NCI-H187 (cell line): Measurements from ENCODE around the gene RTCB.
"Not testable (repeated sequence)": the region's sequence is repeated elsewhere in the genome, so short reads cannot be mapped to it uniquely, and the experiment has no call there.

Experiments used
- DNase-seq, 2 experiments: peaks; one replicate each; lab custom pipeline; 2025; lab: John Stamatoyannopoulos, UW

RTCB gene

GRCh38 chr22:32389685-32390084 lies 22.4 kb downstream of the RTCB start:
- DNase-seq = no peak

DNA sequence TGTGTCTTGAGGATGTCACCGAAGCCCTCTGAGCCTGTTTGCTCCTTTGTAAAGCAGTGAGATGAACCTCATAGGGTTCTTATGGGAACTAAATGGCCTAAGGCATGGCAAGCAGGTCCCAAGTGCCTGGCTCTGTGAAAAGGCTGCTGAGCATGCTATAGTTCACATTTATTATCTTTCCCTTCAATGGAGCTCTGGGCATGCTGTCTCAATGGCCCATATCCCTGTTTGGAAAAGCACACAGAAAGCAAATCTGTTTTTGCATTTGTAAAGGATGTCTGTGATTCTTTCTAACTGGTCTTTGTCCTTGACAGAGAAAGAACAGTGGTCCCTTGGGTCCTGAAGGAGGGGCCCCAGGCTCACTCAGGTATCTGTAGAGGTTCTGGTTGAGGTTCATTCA lies 26.4 kb downstream of the RTCB start:
- no peak for DNase-seq

GRCh38 chr22:32380991-32381390 lies 31.1 kb downstream of the RTCB start:
- no peak for DNase-seq

GRCh38 chr22:32378707-32379272 lies 33.3 kb downstream of the RTCB start:
- DNase-seq = no peak

- DNase-seq = no peak
Measured at GRCh38 chr22:32376681-32377080, 35.4 kb downstream of the RTCB start.

- no peak for DNase-seq
Measured at GRCh38 chr22:32375678-32376450, 36.2 kb downstream of the RTCB start.

GRCh38 chr22:32364210-32364609 lies 47.8 kb downstream of the RTCB start:
- no peak for DNase-seq

- DNase-seq = no peak
Measured at GRCh38 chr22:32361257-32361656, 50.8 kb downstream of the RTCB start.

DNA sequence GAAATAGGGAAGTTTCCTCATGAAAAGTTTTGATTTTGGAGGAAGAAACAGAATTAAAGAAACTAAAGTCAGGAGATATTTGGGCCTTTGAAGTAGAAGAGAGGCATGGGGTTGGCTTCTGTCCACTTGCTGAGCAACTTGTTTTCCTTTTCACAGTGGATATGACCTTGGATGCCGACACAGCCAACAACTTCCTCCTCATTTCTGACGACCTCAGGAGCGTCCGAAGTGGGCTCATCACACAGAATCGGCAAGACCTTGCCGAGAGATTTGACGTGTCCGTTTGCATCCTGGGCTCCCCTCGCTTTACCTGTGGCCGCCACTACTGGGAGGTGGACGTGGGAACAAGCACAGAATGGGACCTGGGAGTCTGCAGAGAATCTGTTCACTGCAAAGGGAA lies 52.0 kb downstream of the RTCB start:
- DNase-seq = not testable (repeated sequence)

- not testable (repeated sequence) for DNase-seq
Measured at GRCh38 chr22:32357567-32357966, 54.5 kb downstream of the RTCB start, which contains the start of gene RFPL3. TSS of gene RFPL3 (plus strand) at chr22:32357867. CDS start at chr22:32358072, 205 bp downstream.

GRCh38 chr22:32355760-32356159 lies 56.3 kb downstream of the RTCB start:
- no peak for DNase-seq

- DNase-seq = no peak
Measured at GRCh38 chr22:32354360-32355351, 57.4 kb downstream of the RTCB start.

DNA sequence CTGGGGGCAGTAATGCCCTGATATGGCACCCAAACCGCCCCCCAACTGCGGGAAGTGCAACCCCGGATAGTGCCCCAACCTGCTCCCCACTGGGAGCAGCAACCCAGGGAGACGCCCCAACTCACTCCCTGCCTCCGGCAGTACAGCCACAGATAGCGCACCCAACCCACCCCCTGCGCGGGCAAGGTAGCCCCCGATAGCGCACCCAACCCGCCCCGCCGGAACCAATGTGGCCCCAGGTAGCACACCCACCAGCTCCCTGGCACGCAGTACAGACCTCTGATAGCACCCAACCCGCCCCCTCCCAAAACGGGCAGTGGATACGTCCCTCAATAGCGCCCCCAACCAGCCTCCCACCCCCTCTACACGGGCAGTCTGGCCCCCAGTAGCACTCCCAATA lies 58.2 kb downstream of the RTCB start:
- no peak for DNase-seq

DNA sequence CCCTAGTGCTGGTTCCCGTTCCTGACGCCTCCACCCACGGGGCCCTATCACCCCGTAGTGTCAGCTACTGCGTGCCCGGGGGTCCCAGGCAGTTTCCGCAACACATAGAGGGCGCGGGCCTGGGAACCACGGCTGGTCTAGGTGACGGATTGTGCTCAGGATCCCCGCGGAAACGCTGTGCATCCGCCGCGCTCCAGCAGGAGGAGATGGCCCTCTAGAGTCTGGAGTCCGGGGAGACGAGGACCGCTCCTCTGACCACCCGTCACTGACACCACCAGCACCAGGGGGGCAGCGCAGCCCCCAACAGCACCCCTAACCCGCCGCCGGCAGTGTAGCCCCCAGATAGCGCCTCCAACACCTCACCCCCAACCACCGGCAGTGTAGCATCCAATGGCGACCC lies 58.8 kb downstream of the RTCB start:
- no peak for DNase-seq

- DNase-seq = no peak
Measured at GRCh38 chr22:32352681-32353080, 59.4 kb downstream of the RTCB start.

DNA sequence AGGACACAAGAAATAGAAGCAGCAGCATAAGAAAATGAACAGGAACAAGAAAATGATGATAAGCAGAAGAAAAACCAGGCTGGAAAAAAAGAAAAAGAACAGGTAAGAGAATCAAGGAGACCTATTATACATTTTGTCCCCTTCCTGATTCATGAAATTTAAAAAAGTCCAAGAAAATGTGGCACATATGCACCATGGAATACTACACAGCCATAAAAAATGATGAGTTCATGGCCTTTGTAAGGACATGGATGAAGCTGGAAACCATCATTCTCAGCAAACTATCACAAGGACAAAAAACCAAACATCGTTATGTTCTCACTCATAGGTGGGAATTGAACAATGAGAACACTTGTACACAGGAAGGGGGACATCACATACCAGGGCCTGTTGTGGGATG lies 60.2 kb downstream of the RTCB start:
- not testable (repeated sequence) for DNase-seq

DNA sequence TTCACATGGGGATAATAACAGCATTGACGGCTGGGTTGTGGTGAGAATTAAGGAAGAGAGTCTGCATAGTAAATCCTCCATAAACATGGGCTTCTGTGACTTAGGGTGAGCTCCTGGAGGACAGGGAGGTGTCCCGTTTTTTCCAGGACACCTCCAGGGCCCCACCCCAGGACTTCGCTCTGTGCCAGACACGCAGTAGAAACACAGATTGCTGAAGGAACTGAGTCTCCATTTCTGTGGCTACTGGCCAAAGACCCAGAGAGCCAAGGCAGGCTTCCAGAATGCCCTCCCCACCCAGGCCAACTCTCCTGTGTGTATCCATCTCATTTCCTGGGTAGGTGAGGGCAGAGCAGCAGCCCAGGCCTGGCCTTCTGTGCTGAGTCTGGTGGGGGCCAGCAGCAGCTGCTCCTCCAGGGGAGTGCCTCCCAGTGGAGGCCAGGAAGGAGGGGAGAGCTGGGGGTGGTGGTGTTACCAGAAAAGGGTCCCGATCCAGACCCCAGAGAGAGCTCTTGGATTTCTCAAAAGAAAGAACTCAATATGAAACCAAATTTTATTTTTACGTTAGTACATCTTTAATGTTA lies 63.9 kb downstream of the RTCB start:
- no peak for DNase-seq

GRCh38 chr22:32343941-32344340 lies 68.1 kb downstream of the RTCB start:
- no peak for DNase-seq

GRCh38 chr22:32342977-32343376 lies 69.1 kb downstream of the RTCB start:
- DNase-seq = no peak

- DNase-seq = no peak
Measured at GRCh38 chr22:32341122-32341740, 70.8 kb downstream of the RTCB start.

DNA sequence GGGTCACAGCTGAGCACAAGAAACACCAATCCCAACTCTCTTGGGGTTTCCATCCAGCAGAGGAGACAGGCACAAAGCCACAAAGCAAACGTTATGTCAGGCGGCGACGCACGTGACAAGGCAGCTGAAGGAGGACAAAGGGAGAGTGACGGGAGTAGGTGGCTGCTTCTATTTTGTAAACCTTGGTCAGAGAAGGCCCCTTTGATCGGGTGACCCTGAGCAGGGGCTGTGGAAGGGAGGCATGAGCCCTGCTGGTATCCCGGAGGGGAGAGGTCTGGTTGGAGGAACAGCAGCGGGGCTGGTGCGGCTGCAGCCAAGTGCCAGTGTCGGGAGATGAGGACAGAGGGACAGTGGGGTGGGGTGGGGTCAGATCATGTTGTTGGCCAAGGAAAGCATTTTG lies 71.6 kb downstream of the RTCB start:
- no peak for DNase-seq
